HG02840 (cell line): ENCODE measurements around the gene DPYSL4.

Experiments
- ATAC-seq: cut with Tn5 transposase; IDR thresholded peaks from one replicate; pipeline ENCODE4 v1.9.1; 2021; ENCODE audit warnings: mild to moderate bottlenecking, moderate library complexity, moderate number of reproducible peaks; ENCODE audit not compliant: unreplicated experiment, low FRiP score

DPYSL4 gene

GRCh38 chr10:132162590-132163277 is 24.0 kb upstream of the DPYSL4 start:
- ATAC-seq = no peak

DNA sequence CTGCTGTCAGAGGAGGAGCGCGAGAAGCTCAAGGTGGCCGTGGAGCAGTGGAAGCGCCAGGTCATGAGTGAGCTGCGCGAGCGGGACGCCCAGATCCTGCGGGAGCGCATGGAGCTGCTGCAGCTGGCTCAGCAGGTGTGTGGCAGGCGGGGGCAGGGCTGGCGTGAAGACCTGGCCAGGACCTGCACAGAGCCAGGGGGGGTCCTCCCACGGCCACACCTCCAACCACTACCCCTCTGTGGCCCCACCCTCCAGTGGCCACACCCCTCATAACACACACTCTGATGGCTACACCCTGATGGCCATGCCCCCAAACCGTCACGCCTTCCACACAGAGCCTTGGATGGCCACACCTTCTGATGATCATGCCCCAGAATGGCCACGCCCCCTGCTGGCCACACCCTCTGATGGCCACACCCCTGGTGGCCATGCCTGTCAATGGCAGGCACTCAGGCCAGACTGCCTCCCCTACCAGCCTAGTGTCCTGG is 23.4 kb upstream of the DPYSL4 start:
- ATAC-seq = no peak

- no peak for ATAC-seq
These were observed 22.8 kb upstream of the DPYSL4 start for GRCh38 chr10:132163826-132164515.

DNA sequence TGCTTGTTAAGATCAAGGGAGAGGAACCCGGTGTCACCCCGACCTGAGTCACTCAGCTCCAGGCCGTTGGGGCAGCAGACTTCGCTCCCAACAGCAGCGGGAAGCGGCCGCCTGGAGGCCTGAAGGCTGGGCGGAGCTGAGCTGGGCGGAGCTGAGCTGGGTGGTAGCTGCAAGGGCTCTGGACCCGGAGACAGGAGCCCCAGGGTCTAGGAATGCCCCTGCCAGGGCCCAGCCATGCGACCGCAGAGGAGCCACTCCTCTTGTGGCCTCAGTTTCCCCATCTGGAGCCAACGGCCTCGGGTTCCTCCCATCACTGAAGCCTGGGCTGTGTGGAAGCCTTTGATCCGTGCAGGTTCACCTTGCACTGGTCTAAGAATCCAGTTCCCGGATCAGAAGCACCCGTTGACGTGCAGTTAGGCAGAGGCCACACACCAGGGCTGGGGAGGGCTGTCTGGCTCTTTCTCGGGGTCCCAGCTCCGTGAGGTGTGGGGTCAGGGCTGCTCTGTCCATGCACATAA is 21.9 kb upstream of the DPYSL4 start:
- no peak for ATAC-seq

DNA sequence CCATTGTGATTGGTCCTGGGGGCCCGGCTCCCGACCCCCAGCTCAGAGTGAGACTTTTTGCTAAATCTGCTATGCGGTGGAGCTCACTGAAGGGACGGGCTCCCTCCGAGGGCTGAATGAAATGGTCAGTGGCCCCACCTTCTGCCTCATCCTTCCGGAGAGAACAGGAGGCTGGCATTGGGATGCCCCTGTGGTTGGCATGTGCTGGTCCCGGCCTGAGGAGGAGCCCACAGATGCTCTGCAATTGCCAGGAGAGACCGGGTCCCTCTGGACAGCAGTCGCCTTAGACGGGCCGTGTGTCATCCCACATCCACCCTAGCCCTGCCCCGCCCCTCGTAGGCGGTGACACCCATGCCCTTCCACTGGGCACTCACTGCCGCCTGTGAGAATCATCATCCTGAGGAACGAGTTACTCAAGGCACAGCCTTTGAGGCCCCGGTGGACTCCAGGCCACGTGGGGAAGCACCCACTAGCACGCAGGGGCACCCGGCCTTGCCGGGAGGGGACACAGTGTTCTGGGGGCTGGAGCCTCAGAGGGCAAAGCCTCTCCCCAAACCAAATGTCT is 21.2 kb upstream of the DPYSL4 start:
- no peak for ATAC-seq

DNA sequence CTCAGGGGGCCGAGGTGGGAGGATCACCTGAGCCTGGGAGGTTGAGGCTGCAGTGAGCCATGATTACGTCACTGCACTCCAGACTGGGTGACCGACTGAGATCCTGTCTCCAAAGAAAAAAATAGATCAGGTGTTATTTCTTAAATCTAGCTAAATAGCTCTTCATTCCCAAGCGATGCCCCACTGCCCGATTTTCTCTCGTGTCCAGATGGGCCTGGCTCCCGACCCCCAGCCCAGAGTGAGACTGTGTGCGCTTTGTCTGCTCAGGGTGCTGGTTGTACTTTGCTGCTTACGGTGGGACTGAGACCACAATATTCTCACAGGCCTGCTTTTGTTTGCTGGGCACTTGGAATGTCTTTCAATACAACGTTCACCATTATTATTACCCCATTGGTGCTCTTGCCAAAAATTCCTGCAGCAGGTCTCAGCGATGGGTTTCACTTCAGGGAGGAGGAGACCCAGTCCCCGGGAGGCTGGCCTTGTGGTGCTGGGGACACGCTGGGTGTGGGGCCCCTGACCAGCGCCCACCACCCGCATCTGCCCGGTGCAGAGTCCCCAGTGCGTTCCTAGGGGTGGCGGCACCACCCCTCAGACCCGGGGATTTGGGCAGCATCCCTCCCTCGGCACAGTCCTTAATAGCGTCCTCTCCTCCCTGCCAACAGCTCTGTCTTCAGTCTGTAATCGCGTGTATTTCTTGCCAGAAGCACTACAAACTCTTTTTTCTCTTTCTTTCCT is 20.4 kb upstream of the DPYSL4 start:
- no peak for ATAC-seq

- no peak for ATAC-seq
These were observed 19.6 kb upstream of the DPYSL4 start for GRCh38 chr10:132167041-132167674.

DNA sequence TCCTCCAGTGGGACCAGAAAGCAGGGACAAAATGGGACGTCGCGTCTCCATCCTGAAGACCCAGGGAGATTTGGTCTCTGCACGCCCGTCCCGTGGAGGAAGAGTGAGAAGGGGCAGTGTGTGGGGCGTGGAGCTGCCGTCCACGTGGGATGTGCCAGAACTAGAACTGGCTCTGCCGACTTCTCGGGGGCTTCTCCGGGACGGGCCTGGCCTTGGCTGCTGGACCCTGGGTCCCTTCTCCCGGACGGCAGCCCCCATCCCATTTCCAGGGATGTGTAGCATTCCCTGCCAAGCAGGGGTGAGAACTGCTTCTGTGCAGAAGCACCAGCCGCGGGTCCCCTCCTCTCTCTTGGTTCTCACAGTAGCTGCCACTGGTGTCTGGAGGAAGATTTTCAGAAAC is 18.8 kb upstream of the DPYSL4 start:
- no peak for ATAC-seq

GRCh38 chr10:132168571-132169030 is 18.1 kb upstream of the DPYSL4 start:
- no peak for ATAC-seq

- ATAC-seq = no peak
These were observed 17.6 kb upstream of the DPYSL4 start for GRCh38 chr10:132169031-132169765.

DNA sequence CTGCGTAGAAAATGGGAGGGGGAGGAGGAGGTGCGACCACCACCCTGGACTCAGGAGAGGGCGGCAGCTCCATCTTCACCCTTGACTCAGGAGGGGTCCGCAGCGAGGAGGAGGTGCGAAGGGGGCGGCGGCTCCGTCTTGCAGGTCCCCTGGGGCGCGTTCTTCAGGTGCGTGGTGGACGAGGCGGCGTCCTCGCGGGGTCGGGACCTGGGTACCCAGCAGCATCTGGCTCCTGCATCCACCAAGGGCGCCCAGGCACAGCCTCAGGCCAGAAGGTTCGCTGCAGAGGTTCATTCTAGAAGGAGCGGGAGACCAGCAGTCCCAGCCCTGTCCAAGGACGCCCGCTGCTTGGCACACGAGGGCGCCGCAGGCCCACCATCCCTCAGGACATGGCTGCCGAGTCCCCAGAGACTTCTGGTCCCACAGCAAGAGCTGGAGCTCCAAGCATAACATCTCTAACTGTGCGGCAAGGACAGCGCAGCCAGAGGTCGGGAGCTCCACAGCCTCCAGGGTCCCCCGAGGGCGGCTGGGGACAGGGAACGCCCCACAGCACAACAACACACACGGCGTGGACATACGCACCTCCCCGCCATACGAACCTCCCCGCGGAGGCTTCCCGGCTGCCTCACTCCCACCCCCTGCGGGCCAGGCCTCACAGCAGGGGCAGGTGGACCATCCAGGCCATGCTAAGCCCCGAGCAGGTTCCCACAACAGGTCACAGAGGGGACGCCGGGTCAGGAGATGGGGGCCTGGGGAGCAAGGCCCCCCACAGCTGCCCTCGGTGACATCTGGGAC is 16.8 kb upstream of the DPYSL4 start:
- ATAC-seq = no peak

DNA sequence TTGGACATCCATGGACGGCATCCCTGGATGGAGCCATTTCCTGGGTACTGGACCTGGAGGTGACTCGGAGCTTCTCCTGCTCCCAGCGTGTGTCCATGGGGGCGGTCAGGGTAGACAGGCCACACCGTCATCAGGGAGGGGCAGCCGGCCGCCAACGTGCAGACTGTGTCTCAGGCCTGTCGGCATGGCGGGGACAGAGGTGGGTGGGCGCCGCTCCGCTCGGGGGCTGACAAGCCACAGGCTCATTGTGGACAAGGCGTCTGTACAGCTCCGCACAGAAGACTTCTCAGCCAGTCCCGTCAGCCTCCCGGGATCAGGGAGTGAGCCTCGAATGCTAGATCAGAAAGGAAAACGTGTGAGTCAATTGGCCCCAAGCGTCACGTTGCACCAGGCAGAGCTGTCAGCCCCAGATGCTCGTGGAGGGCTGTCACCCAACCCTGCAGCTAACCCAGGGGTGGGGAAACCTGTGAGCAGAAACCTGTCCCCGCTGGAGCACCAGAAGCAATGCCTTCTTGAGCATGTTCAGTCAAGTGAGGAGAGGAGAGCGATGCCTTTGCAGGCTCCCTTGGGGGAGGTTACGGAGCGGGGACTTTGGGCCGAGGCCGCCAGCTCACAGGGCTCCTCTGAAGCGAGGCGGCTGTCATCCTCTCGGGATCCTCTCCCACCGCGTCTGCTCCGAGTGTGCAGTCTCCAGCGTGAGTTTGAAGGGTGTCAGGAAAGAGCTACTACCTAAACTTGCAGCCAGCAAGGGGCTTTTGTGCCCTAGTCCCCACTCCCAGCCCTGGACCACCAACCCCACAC is 16.0 kb upstream of the DPYSL4 start:
- no peak for ATAC-seq

DNA sequence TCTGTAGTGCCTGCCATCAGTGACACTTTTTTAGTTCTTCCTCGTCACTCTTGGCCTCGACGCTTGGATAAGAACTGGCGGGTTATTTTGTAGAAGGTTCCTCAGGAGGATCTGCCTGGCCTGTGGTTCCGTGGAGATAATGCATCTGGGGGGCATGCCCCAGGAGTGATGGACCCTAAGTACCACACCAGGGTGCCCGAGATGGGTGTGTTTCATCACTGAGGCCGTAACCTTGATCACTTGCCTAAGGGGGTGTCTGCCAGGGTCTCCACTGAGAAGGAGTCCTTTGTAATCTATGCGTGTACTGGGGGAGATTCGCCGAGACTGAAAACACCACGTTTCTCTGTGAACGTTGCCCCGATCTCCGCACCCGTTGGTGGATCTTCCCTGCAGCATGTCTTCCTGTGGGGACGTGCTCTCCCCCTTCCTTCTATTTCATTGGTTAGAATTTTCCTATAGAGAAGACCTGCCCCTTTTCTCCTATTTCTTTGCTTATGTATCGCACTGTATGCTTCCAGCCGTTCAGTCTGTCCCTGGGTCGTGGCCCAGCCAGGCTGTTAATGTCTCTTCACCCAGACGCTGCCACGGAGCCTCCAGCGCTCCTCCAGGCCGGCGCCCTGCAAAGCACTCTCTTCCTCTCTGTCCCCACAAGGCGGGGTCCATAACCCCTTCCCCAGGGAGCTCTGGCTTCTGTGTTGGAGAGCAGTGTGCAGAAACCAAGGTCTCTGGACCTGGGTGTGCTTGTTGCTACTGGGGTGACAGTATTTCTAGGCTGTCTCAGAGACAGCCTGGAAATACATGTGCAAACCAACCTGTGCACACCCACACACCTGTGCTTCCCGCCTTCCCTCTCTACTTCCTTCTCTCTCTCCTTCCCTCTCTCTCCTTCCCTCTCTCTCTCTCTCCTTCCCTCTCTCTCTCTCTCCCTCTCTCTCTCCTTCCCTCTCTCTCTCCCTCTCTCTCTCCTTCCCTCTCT is 14.4 kb upstream of the DPYSL4 start:
- no peak for ATAC-seq

DNA sequence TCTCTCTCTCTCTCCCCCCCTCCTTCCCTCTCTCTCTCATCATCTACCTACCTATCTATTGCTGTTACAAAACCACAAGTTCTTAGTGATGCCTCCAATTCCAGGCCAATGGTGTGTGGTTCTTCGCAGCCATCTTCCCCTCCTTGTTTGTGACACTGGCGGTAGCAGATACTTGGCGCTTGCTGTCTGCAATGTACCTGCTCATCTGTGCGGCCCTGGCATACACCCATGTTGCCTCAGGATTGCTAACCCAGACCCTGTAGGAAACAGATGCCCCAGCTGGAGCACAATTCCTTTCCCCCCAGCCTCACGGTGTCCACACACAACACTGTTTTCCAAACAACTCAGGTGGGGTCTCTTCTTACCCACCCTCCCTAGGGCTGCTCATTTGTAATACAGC is 13.6 kb upstream of the DPYSL4 start:
- ATAC-seq = no peak

DNA sequence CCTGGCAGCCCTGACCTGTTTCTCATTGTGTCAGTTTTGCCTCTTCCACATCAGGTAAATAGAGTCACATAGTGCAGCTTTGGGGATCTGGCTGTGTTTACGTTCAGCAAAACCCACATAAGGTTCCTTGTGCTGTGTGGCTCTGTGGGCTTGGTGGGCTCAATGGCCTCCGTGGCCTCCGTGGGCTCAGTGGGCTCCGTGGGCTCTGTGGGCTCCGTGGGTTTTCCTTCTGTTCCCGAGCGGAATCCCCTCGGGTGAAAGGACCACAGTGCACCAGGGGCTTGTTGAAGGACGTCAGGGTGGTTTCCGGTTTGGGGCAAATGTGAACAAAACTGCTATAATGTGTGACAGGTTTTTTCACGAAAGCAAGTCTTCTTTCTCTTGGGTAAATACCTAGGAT is 12.5 kb upstream of the DPYSL4 start:
- ATAC-seq = no peak

- no peak for ATAC-seq
These were observed 11.3 kb upstream of the DPYSL4 start for GRCh38 chr10:132175408-132175807.
